Muscle layer of duodenum (tissue), 2 donors: ENCODE data around the gene CCDC149.

ENCODE experiments used
- H3K27ac ChIP-seq: one replicate; pipeline ENCODE4 v1.7.0; 2013; ENCODE audit warnings: mild to moderate bottlenecking, low read length
- H3K27me3 ChIP-seq: one replicate; pipeline ENCODE4 v1.7.0; 2013; ENCODE audit warnings: low read depth, mild to moderate bottlenecking, control low read depth, low read length
- H3K36me3 ChIP-seq, 2 donors: one replicate each; pipeline ENCODE4 v1.7.0; 2013; ENCODE audit warnings: low read length in 2 of 2, control low read depth in 1 of 2, mild to moderate bottlenecking in 1 of 2; ENCODE audit not compliant: insufficient read depth in 2 of 2, control insufficient read depth in 1 of 2
- H3K4me1 ChIP-seq, 2 donors: one replicate each; pipeline ENCODE4 v1.7.0; 2013; ENCODE audit warnings: low read length in 2 of 2, mild to moderate bottlenecking in 2 of 2, control low read depth in 1 of 2, moderate library complexity in 1 of 2; ENCODE audit not compliant: insufficient read depth in 2 of 2, control insufficient read depth in 1 of 2
- H3K4me3 ChIP-seq, 2 donors: one replicate each; pipeline ENCODE4 v1.7.0; 2013; ENCODE audit warnings: low read length in 2 of 2, low read depth in 1 of 2, mild to moderate bottlenecking in 1 of 2
- H3K9me3 ChIP-seq, 2 donors: one replicate each; pipeline ENCODE4 v1.7.0; 2013; ENCODE audit warnings: low read length in 2 of 2, control low read depth in 1 of 2, mild to moderate bottlenecking in 1 of 2; ENCODE audit not compliant: control insufficient read depth in 1 of 2
- donor health status: healthy.

Gene CCDC149

DNA sequence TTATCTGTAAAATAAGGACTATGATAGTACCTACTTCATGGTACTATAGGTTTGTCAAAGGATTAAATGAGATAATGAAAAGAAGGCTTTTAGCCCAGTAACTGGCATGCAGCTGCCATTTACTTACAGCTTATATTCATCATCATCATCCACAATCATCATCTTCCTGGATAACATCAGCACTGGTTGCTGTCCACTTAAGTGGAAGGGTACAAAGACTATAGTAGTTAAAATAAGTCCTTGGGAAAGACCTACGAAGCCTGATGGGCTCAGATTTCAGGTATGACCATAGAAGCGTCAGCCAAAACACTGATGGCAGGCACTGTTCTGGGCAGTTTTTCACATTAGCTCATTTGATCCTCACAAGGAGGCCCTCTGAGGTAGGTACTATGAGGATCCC lies 20.6 kb downstream of the CCDC149 start:
- H3K4me3 ChIP-seq, result no peak overlapping the region
- H3K36me3 ChIP-seq, result peaks cover 0 to 14% of the 10 kb centered on the region in 2 donors
- H3K9me3 ChIP-seq, result no peaks in the 10 kb centered on the region
- no peaks in the 10 kb centered on the region for H3K4me1 ChIP-seq
- H3K27me3 ChIP-seq, result no peaks in the 10 kb centered on the region
- no peak overlapping the region for H3K27ac ChIP-seq

- Histone ChIP-seq H3K27me3 (no peaks in the 10 kb centered on the region), H3K4me3 (no peak overlapping the region), H3K27ac (no peak overlapping the region), H3K36me3 (peaks cover 0 to 14% of the 10 kb centered on the region in 2 donors), H3K4me1 (no peaks in the 10 kb centered on the region), H3K9me3 (no peaks in the 10 kb centered on the region)
Observed at GRCh38 chr4:24890561-24891126, 22.2 kb downstream of the CCDC149 start.

DNA sequence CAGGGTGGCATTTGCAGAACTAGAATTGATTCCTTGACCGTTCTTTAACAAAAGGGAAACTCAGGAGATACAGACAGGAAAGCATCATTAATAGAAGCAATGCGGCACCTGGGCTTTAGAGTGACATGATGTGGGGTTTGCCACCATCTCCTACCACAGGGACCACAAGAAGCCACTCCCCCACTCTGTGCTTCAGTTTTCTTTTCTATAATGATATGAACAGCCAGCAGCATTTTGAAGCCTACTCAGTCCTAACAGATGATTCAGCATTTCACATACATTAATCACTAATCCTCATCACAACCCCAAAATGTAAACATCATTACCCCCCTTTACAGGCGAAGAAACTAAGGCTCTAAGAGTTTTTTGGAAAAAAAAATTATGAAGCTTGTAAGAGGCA lies 22.9 kb downstream of the CCDC149 start:
- H3K27me3 ChIP-seq, result no peaks in the 10 kb centered on the region
- no peak overlapping the region for H3K4me3 ChIP-seq
- H3K27ac ChIP-seq, result no peak overlapping the region
- H3K9me3 ChIP-seq, result no peaks in the 10 kb centered on the region
- H3K4me1 ChIP-seq, result no peaks in the 10 kb centered on the region
- peaks cover 0 to 14% of the 10 kb centered on the region in 2 donors for H3K36me3 ChIP-seq

- H3K36me3 ChIP-seq, result peaks cover 0 to 14% of the 10 kb centered on the region in 2 donors
- H3K27me3 ChIP-seq, result no peaks in the 10 kb centered on the region
- H3K4me1 ChIP-seq, result no peaks in the 10 kb centered on the region
Observed at GRCh38 chr4:24888475-24889344, 24.1 kb downstream of the CCDC149 start.

GRCh38 chr4:24887881-24888430 lies 24.9 kb downstream of the CCDC149 start:
- Histone ChIP-seq H3K4me3 (no peak overlapping the region), H3K4me1 (no peaks in the 10 kb centered on the region), H3K27me3 (no peaks in the 10 kb centered on the region), H3K36me3 (peaks cover 0 to 13% of the 10 kb centered on the region in 2 donors), H3K9me3 (no peaks in the 10 kb centered on the region), H3K27ac (no peak overlapping the region)

More at GRCh38 chr4:24888475-24889344, 24.1 kb downstream of the CCDC149 start:
- Histone ChIP-seq H3K27ac (no peak overlapping the region), H3K9me3 (no peaks in the 10 kb centered on the region), H3K4me3 (no peak overlapping the region)

DNA sequence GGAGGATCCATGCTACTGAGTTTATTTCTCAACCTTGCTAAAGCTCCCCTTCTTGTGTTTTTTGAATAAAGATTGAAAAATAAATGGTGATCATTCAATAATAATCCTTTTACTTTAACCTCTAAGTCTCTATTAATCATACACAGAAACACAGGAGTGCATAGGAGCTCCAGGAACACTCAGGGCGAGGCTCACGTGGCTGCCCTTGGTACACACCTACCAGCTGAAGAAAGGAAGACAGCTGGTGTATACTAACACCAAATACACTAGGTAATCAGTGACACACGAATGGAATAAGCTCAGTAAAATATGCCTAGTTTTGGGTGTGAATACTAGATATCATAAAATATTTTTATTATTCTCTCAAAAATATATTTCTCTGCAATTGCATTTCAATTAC lies 26.2 kb downstream of the CCDC149 start:
- Histone ChIP-seq H3K4me1 (peaks cover 0 to 7% of the 10 kb centered on the region in 2 donors), H3K9me3 (no peaks in the 10 kb centered on the region), H3K4me3 (no peak overlapping the region), H3K36me3 (peaks cover 0 to 5% of the 10 kb centered on the region in 2 donors), H3K27me3 (no peaks in the 10 kb centered on the region), H3K27ac (no peak overlapping the region)

DNA sequence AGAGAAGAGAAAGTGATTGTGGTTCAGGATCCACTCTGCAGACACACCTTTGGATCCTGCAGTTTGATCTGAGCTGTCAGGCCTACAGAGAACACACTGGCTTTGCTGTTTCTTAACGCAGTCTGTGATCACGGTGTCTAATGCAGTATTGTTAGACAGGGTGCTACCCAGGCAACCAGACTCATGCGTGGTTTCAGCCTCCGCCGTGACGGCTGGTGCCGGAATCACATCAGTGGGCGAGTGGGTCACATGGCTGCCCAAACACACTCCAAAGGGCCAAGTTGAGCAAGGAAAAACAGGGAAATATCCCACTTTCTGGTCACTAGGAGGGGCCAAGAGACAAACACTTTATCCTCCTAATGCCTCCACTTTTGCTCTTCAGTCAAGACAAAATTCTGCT lies 27.5 kb downstream of the CCDC149 start:
- no peak overlapping the region for H3K4me3 ChIP-seq
- no peaks in the 10 kb centered on the region for H3K36me3 ChIP-seq
- no peak overlapping the region for H3K27ac ChIP-seq
- H3K9me3 ChIP-seq, result no peaks in the 10 kb centered on the region
- H3K4me1 ChIP-seq, result peaks cover 0 to 7% of the 10 kb centered on the region in 2 donors
- no peaks in the 10 kb centered on the region for H3K27me3 ChIP-seq

- Histone ChIP-seq H3K27me3 (no peaks in the 10 kb centered on the region), H3K9me3 (no peaks in the 10 kb centered on the region), H3K4me3 (no peak overlapping the region), H3K4me1 (peaks cover 0 to 7% of the 10 kb centered on the region in 2 donors), H3K36me3 (no peaks in the 10 kb centered on the region), H3K27ac (no peak overlapping the region)
Observed at GRCh38 chr4:24884902-24885301, 27.9 kb downstream of the CCDC149 start.

GRCh38 chr4:24881508-24882196 lies 31.2 kb downstream of the CCDC149 start:
- no peak overlapping the region for H3K27ac ChIP-seq
- no peak overlapping the region for H3K4me3 ChIP-seq
- H3K9me3 ChIP-seq, result no peaks in the 10 kb centered on the region
- no peaks in the 10 kb centered on the region for H3K27me3 ChIP-seq
- H3K36me3 ChIP-seq, result no peaks in the 10 kb centered on the region
- peaks cover 0 to 7% of the 10 kb centered on the region in 2 donors for H3K4me1 ChIP-seq

- Histone ChIP-seq H3K36me3 (no peaks in the 10 kb centered on the region), H3K4me1 (peaks cover 0 to 7% of the 10 kb centered on the region in 2 donors), H3K4me3 (no peak overlapping the region), H3K27me3 (no peaks in the 10 kb centered on the region), H3K27ac (no peak overlapping the region), H3K9me3 (no peaks in the 10 kb centered on the region)
Observed at GRCh38 chr4:24880186-24880585, 32.7 kb downstream of the CCDC149 start.

DNA sequence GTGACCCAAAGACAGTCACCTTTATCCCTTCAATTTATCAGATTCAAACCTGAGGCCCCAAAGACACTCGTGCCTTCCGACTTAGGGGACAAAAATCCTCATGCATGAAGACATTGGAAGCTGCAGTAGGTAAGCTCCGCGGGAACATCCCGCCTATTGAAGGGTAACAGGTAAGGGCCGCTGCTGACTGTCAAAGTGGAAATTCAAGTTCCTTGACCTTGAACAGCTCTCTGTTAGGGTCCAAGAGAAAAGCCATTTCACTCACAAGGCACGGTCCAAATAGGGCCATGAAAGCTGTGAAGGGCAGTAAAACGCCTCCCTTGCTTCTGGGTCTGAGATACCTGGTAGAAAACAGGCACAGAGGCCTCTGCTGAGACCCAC lies 34.2 kb downstream of the CCDC149 start:
- Histone ChIP-seq H3K27ac (no peak overlapping the region), H3K36me3 (no peaks in the 10 kb centered on the region)

More for the DNA sequence above, 34.2 kb downstream of the CCDC149 start:
- H3K9me3 ChIP-seq, result no peaks in the 10 kb centered on the region
- no peak overlapping the region for H3K4me3 ChIP-seq
- no peaks in the 10 kb centered on the region for H3K27me3 ChIP-seq
- H3K4me1 ChIP-seq, result peaks cover 0 to 7% of the 10 kb centered on the region in 2 donors
